Measurements from ENCODE around the gene ATP5PO. TPM values are rescaled to one million over a fixed set of nuclear protein-coding genes. Genes with fewer than 3 reads are reported as not detected.

ATP5PO gene
- polyA plus RNA-seq, 1 of the 3 experiments (the other 2 are of a cell fraction), result 148 TPM

DNA sequence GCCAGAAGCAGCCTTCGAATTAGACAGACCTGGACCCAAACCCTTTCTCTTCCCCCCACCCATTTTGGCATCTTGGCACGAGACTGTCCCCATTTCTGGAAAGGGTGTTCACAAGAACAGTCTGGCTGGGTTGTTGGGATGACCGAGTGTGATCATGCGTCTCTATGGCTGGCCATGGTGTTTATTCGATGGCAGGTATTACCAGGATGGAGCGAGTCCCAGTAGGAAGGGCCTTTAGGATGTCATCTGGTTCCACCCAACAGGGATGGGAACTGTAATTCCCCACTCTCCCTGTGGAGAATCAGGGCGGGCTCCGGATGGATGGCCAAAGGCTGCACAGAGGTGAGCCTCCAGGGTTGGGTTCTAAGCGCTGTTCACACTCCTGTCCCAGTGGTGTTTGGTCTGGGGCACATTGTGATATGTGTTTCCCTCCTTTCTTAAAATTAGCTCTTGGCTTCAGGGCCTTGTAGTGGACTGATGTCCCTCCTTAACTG, 33.4 kb upstream of the ATP5PO start (continued):
- TF ChIP-seq EZH2phosphoT487 (IDR thresholded peaks at IDR 0.05; ENCODE audit: borderline replicate concordance, low read depth) (no peak), GATA2 (CRISPR knock-in tag; IDR thresholded peaks at IDR 0.05) (no peak), FOXJ3 (CRISPR knock-in tag; IDR thresholded peaks at IDR 0.05) (no peak)

DNA sequence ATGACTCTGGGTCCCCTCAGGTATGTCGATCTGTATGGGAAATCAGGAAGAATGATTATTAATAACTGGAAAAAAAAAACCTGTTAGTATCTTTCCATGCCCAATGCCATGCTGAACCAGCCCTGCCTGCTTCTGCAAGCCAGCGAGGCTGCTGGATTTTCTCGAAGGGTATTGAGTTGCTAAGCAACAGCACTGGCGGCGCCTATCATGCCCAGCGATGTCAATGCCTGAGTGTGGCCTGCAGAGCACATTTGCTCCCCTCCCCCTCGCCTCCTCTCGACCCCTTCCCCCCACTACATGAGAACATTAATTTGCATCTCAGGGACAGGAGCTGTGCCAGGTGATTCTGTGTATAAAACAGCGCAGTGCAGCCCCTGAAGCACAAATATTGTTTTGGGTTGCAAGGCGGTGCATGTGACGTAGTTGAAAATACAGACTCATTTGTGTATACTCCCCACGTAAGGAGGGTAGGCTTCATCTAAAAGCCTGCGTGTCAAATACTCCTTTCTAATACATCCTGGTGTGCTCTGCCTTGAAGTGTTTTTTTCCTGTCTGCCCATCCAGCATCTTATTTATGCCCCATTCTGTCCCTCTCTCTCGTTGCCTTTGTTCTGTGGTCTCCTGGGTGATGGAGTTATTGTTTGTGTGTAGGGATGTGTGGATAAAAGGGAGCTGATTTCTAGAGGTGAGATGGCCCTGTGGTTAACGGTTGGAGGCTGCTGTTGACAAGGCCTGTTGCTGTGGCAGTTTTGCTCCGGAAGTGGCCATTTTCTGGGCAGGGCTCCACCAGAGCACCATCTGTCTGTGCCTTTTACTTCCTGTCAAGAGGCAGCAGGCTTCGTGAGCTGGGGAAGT, 32.7 kb upstream of the ATP5PO start:
- peak overlapping the region; percentile 36; the same call in 1 of the 2 replicates for H3K9ac ChIP-seq

More for the DNA sequence above, 32.7 kb upstream of the ATP5PO start:
- Histone ChIP-seq H4K20me1 (ENCODE audit: insufficient read depth) (no peaks in the 10 kb centered on the region), H2AFZ (ENCODE audit: low read depth) (peak overlapping the region; percentile 90), H3K9me2 (no peaks in the 10 kb centered on the region), H3K9me3 (no peaks in the 10 kb centered on the region), H3F3A (replicated peaks; ENCODE audit: insufficient read depth) (peaks cover 15% of the 10 kb centered on the region), H3K4me2 (peak overlapping the region; percentile 53), H3K27me3 (ENCODE audit: insufficient read depth) (no peaks in the 10 kb centered on the region), H3K79me2 (ENCODE audit: insufficient read depth) (no peaks in the 10 kb centered on the region), H3K4me1 (ENCODE audit: control insufficient read depth in 1 of 2, insufficient read depth in 2 of 2, low read depth in 1 of 2, low read length in 1 of 2) (peaks cover 14 to 15% of the 10 kb centered on the region in 2 experiments; a peak in 3 of 4 replicates), H3K36me3 (replicated peaks in 1 of 2; ENCODE audit: control insufficient read depth in 1 of 2, insufficient read depth in 2 of 2, low read length in 1 of 2) (no peaks in the 10 kb centered on the region), H3K4me3 (ENCODE audit: low read depth in 2 of 2, low read length in 1 of 2) (peak overlapping the region; percentile 20 to 38; a peak in 2 of 4 replicates), H3K27ac (ENCODE audit: low read depth in 2 of 2, low read length in 1 of 2) (peak overlapping the region; percentile 68 to 88)
- 50% methylated on average over 15 of the region's 17 CpGs for WGBS (ENCODE audit: low lambda C conversion rate)
- TF ChIP-seq, protein P1, sequence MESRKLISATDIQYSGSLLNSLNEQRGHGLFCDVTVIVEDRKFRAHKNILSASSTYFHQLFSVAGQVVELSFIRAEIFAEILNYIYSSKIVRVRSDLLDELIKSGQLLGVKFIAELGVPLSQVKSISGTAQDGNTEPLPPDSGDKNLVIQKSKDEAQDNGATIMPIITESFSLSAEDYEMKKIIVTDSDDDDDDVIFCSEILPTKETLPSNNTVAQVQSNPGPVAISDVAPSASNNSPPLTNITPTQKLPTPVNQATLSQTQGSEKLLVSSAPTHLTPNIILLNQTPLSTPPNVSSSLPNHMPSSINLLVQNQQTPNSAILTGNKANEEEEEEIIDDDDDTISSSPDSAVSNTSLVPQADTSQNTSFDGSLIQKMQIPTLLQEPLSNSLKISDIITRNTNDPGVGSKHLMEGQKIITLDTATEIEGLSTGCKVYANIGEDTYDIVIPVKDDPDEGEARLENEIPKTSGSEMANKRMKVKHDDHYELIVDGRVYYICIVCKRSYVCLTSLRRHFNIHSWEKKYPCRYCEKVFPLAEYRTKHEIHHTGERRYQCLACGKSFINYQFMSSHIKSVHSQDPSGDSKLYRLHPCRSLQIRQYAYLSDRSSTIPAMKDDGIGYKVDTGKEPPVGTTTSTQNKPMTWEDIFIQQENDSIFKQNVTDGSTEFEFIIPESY (IDR thresholded peaks at IDR 0.05; ENCODE audit: borderline replicate concordance, low read depth), result no peak
- TF ChIP-seq, protein P2, sequence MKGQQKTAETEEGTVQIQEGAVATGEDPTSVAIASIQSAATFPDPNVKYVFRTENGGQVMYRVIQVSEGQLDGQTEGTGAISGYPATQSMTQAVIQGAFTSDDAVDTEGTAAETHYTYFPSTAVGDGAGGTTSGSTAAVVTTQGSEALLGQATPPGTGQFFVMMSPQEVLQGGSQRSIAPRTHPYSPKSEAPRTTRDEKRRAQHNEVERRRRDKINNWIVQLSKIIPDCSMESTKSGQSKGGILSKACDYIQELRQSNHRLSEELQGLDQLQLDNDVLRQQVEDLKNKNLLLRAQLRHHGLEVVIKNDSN (IDR thresholded peaks at IDR 0.05; ENCODE audit: borderline replicate concordance, low read depth), result no peak
- TF ChIP-seq, protein P3, sequence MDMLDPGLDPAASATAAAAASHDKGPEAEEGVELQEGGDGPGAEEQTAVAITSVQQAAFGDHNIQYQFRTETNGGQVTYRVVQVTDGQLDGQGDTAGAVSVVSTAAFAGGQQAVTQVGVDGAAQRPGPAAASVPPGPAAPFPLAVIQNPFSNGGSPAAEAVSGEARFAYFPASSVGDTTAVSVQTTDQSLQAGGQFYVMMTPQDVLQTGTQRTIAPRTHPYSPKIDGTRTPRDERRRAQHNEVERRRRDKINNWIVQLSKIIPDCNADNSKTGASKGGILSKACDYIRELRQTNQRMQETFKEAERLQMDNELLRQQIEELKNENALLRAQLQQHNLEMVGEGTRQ (IDR thresholded peaks at IDR 0.05; ENCODE audit: borderline replicate concordance, low read depth, low read length), result no peak
- no peak for TF ChIP-seq NRF1 (IDR thresholded peaks at IDR 0.05; ENCODE audit: low read depth, low read length)
- TF ChIP-seq CHD2 (IDR thresholded peaks at IDR 0.05; ENCODE audit: low read length, partially characterized antibody), result peak; percentile 38
- TF ChIP-seq EP300 (IDR thresholded peaks at IDR 0.05; ENCODE audit: borderline replicate concordance in 1 of 2, low read depth in 1 of 2, low read length in 1 of 2), result no peak
- TF ChIP-seq, protein P4, sequence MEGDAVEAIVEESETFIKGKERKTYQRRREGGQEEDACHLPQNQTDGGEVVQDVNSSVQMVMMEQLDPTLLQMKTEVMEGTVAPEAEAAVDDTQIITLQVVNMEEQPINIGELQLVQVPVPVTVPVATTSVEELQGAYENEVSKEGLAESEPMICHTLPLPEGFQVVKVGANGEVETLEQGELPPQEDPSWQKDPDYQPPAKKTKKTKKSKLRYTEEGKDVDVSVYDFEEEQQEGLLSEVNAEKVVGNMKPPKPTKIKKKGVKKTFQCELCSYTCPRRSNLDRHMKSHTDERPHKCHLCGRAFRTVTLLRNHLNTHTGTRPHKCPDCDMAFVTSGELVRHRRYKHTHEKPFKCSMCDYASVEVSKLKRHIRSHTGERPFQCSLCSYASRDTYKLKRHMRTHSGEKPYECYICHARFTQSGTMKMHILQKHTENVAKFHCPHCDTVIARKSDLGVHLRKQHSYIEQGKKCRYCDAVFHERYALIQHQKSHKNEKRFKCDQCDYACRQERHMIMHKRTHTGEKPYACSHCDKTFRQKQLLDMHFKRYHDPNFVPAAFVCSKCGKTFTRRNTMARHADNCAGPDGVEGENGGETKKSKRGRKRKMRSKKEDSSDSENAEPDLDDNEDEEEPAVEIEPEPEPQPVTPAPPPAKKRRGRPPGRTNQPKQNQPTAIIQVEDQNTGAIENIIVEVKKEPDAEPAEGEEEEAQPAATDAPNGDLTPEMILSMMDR (IDR thresholded peaks at IDR 0.05), result no peak
- TF ChIP-seq EZH2phosphoT487 (IDR thresholded peaks at IDR 0.05; ENCODE audit: borderline replicate concordance, low read depth), result no peak
- TF ChIP-seq JUND (IDR thresholded peaks at IDR 0.05), result no peak
- no peak for TF ChIP-seq GABPA (IDR thresholded peaks at IDR 0.05; ENCODE audit: low read depth)
- no peak for TF ChIP-seq YY1 (IDR thresholded peaks at IDR 0.05; ENCODE audit: low read depth)
- TF ChIP-seq ELF1 (IDR thresholded peaks at IDR 0.05), result no peak
- TF ChIP-seq, protein P5, sequence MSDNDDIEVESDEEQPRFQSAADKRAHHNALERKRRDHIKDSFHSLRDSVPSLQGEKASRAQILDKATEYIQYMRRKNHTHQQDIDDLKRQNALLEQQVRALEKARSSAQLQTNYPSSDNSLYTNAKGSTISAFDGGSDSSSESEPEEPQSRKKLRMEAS (IDR thresholded peaks at IDR 0.05; ENCODE audit: low read depth), result peak; percentile 8; the same call in 1 of the 2 replicates
- no peak for TF ChIP-seq RAD21 (IDR thresholded peaks at IDR 0.05; ENCODE audit: low read length)
- TF ChIP-seq MXI1 (IDR thresholded peaks at IDR 0.05; ENCODE audit: low read depth, low read length), result peak; percentile 14; the same call in 1 of the 2 replicates
- TF ChIP-seq TEAD4 (IDR thresholded peaks at IDR 0.05; ENCODE audit: borderline replicate concordance, insufficient read depth), result no peak
- TF ChIP-seq FOXM1 (IDR thresholded peaks at IDR 0.05; ENCODE audit: low read depth), result no peak
- TF ChIP-seq RXRA (IDR thresholded peaks at IDR 0.05; ENCODE audit: borderline replicate concordance, low read depth), result no peak
- TF ChIP-seq POLR2AphosphoS5 (IDR thresholded peaks at IDR 0.05; ENCODE audit: low read depth, low read length), result no peak
- TF ChIP-seq SMC3 (IDR thresholded peaks at IDR 0.05; ENCODE audit: low read depth, low read length), result no peak
- ChIA-PET POLR2A (interaction anchor here (0.6 kb wide), 1 partner anchor 78 kb away, joined by 5 read pairs; no protein-coding TSS in a partner anchor), CTCF (interaction anchor here (1.1 to 3.8 kb wide), 3 partner anchors 9 to 24 kb away, joined by 3 to 26 read pairs (median 3); no protein-coding TSS in a partner anchor)
- DNase-seq, result peak; percentile 54

All from SK-N-SH (cell line).